ENCODE measurements around the gene RAB27B. TPM values are rescaled to one million over a fixed set of nuclear protein-coding genes. Genes with fewer than 3 reads are reported as not detected.

The RAB27B gene
- total RNA-seq, 1 donor = 38.0 TPM

- no peak for DNase-seq (ENCODE audit: low read depth)
- no peak for TF ChIP-seq CTCF (IDR thresholded peaks at IDR 0.05; ENCODE audit: insufficient read depth, low read length)
- no peak overlapping the region for H3K4me3 ChIP-seq (ENCODE audit: low read depth, low read length)
Observed at GRCh38 chr18:54911551-54911950, 83.3 kb downstream of the RAB27B start.

- no peak overlapping the region for H3K4me3 ChIP-seq (ENCODE audit: low read depth, low read length)
- DNase-seq (ENCODE audit: low read depth) = no peak
- TF ChIP-seq CTCF (IDR thresholded peaks at IDR 0.05; ENCODE audit: insufficient read depth, low read length) = no peak
Observed at GRCh38 chr18:54914816-54915215, 86.5 kb downstream of the RAB27B start.

GRCh38 chr18:54916507-54916906, 88.2 kb downstream of the RAB27B start:
- no peak for TF ChIP-seq CTCF (IDR thresholded peaks at IDR 0.05; ENCODE audit: insufficient read depth, low read length)
- H3K4me3 ChIP-seq (ENCODE audit: low read depth, low read length) = no peak overlapping the region
- DNase-seq (ENCODE audit: low read depth) = no peak

GRCh38 chr18:54918060-54918459, 89.8 kb downstream of the RAB27B start:
- no peak for DNase-seq (ENCODE audit: low read depth)
- no peak for TF ChIP-seq CTCF (IDR thresholded peaks at IDR 0.05; ENCODE audit: insufficient read depth, low read length)
- no peak overlapping the region for H3K4me3 ChIP-seq (ENCODE audit: low read depth, low read length)

GRCh38 chr18:54919412-54919811, 91.1 kb downstream of the RAB27B start:
- no peak for TF ChIP-seq CTCF (IDR thresholded peaks at IDR 0.05; ENCODE audit: insufficient read depth, low read length)
- H3K4me3 ChIP-seq (ENCODE audit: low read depth, low read length) = no peak overlapping the region
- DNase-seq (ENCODE audit: low read depth) = no peak

- no peak for TF ChIP-seq CTCF (IDR thresholded peaks at IDR 0.05; ENCODE audit: insufficient read depth, low read length)
- no peak overlapping the region for H3K4me3 ChIP-seq (ENCODE audit: low read depth, low read length)
- DNase-seq (ENCODE audit: low read depth) = no peak
Observed at GRCh38 chr18:54923339-54923956, 95.2 kb downstream of the RAB27B start.

- peak; percentile 24 for DNase-seq (ENCODE audit: low read depth)
Observed at GRCh38 chr18:54924948-54925347, 96.7 kb downstream of the RAB27B start.

More at GRCh38 chr18:54924948-54925347, 96.7 kb downstream of the RAB27B start:
- no peak for TF ChIP-seq CTCF (IDR thresholded peaks at IDR 0.05; ENCODE audit: insufficient read depth, low read length)
- H3K4me3 ChIP-seq (ENCODE audit: low read depth, low read length) = no peak overlapping the region
